Liver (tissue), 9 donors: ENCODE results near the gene PSEN1. TPM values are rescaled to one million over a fixed set of nuclear protein-coding genes. Genes with fewer than 3 reads are reported as not detected.

Experiments used
- DNase-seq: peaks from one replicate; pipeline ENCODE4 v3.0.0-alpha.2; 2017; ENCODE audit warnings: low spot score
- H3K27ac ChIP-seq, 2 donors: one replicate each; pipeline ENCODE4 v1.7.0; 2013; ENCODE audit warnings: inconsistent platforms in 2 of 2, low read length in 2 of 2, control low read depth in 1 of 2, low read depth in 1 of 2, mild to moderate bottlenecking in 1 of 2
- H3K27me3 ChIP-seq, 4 donors: one replicate each; pipeline versions ENCODE4 v1.6.1 to v1.7.0; 2013; ENCODE audit warnings: low read length in 3 of 4, inconsistent platforms in 1 of 4, mild to moderate bottlenecking in 1 of 4, moderate library complexity in 1 of 4; ENCODE audit not compliant: control insufficient read depth in 4 of 4, insufficient read depth in 4 of 4
- H3K36me3 ChIP-seq, 4 donors: one replicate each; pipeline versions ENCODE4 v1.6.1 to v1.7.0; 2013; ENCODE audit warnings: low read length in 3 of 4, mild to moderate bottlenecking in 3 of 4, low read depth in 1 of 4, moderate library complexity in 1 of 4; ENCODE audit not compliant: control insufficient read depth in 4 of 4, insufficient read depth in 3 of 4
- H3K4me1 ChIP-seq, 4 donors: one replicate each; pipeline versions ENCODE4 v1.6.1 to v1.7.0; 2013; ENCODE audit warnings: low read length in 3 of 4, mild to moderate bottlenecking in 3 of 4, moderate library complexity in 1 of 4; ENCODE audit not compliant: control insufficient read depth in 4 of 4, insufficient read depth in 4 of 4
- H3K4me3 ChIP-seq, 3 donors: one replicate each; pipeline versions ENCODE4 v1.6.1 to v1.7.0; 2013; ENCODE audit warnings: low read length in 3 of 3, control low read depth in 1 of 3, low read depth in 1 of 3, mild to moderate bottlenecking in 1 of 3
- H3K9ac ChIP-seq, 2 donors: one replicate each; pipeline ENCODE4 v1.7.0; 2013; ENCODE audit warnings: low read length in 2 of 2, mild to moderate bottlenecking in 2 of 2, moderate library complexity in 2 of 2, control low read depth in 1 of 2, low read depth in 1 of 2
- H3K9me3 ChIP-seq, 4 donors: one replicate each; pipeline versions ENCODE4 v1.6.1 to v1.7.0; 2013; ENCODE audit warnings: low read length in 3 of 4; ENCODE audit not compliant: control insufficient read depth in 4 of 4
- ATF3 ChIP-seq: IDR thresholded peaks from 2 replicates; pipeline ENCODE4 v1.6.1; 2016; ENCODE audit warnings: antibody characterized with exemption
- FOXA2 ChIP-seq: IDR thresholded peaks from 2 replicates; pipeline ENCODE4 v1.6.1; 2016; ENCODE audit warnings: antibody characterized with exemption
- GABPA ChIP-seq, 2 donors: IDR thresholded peaks in 1 of 2; conservative IDR thresholded peaks in 1 of 2; 2 replicates each; pipeline ENCODE4 v1.6.1; 2016; ENCODE audit warnings: antibody characterized with exemption in 2 of 2, mild to moderate bottlenecking in 1 of 2, moderate library complexity in 1 of 2
- HNF4A ChIP-seq, 2 donors: conservative IDR thresholded peaks; 2 replicates each; pipeline ENCODE4 v1.6.1; 2016; ENCODE audit warnings: antibody characterized with exemption in 2 of 2, mild to moderate bottlenecking in 2 of 2
- JUND ChIP-seq, 2 donors: IDR thresholded peaks; 2 replicates each; pipeline ENCODE4 v1.6.1; 2016; ENCODE audit warnings: antibody characterized with exemption in 2 of 2
- REST ChIP-seq: IDR thresholded peaks from 2 replicates; pipeline ENCODE4 v1.6.1; 2016; ENCODE audit warnings: antibody characterized with exemption, mild to moderate bottlenecking
- RXRA ChIP-seq, 2 donors: IDR thresholded peaks; 2 replicates each; pipeline ENCODE4 v1.6.1; 2017 to 2018; ENCODE audit warnings: antibody characterized with exemption in 2 of 2, mild to moderate bottlenecking in 1 of 2
- SP1 ChIP-seq: IDR thresholded peaks from 2 replicates; pipeline ENCODE4 v1.6.1; 2018; ENCODE audit warnings: antibody characterized with exemption, mild to moderate bottlenecking
- TAF1 ChIP-seq: conservative IDR thresholded peaks from 2 replicates; pipeline ENCODE4 v1.6.1; 2016; ENCODE audit warnings: antibody characterized with exemption, mild to moderate bottlenecking
- YY1 ChIP-seq: IDR thresholded peaks from 2 replicates; pipeline ENCODE4 v1.6.1; 2016; ENCODE audit warnings: antibody characterized with exemption, mild to moderate bottlenecking
- WGBS: extraction: QIAGEN DNeasy Blood & Tissue Kit; methylation state at CpG from one replicate; pipeline ENCODE4 v1.1.7; 2013; 5-methylcytosine and 5-hydroxymethylcytosine counted together
- polyA plus RNA-seq, 2 donors: library from polyadenylated mRNA; stranded (reverse) in 1 of 2; unstranded in 1 of 2; fragments of 200-250 nt in 1 of 2; fragments of >200 nt in 1 of 2; fragmentation: Nextera tagmentation in 1 of 2; extraction: Ambion mirVana in 1 of 2; gene quantifications; one replicate each; pipeline versions ENCODE4 v1.2.1 to v1.2.3, GENCODE V29; 2013 to 2015
- total RNA-seq, 2 donors: library from RNA; depleted of rRNA; stranded (reverse); fragments of >200 nt; gene quantifications; one replicate each; pipeline ENCODE4 v1.2.3, GENCODE V29; 2014
- TF ChIP-seq, protein P1 (sequence below): fragments of 150-350 bp; IDR thresholded peaks from 2 replicates; pipeline ENCODE4 v1.5.1; 2017; ENCODE audit warnings: improper control_type of control experiment, low read depth, low read length; ENCODE audit not compliant: missing input control
- TF ChIP-seq, protein P2 (sequence below): IDR thresholded peaks from 2 replicates; pipeline ENCODE4 v1.6.1; 2016; ENCODE audit warnings: antibody characterized with exemption
- donor health status: healthy.
- donor health status: healthy.
- donor health status: healthy.
- donor health status: healthy.
- donor health status: healthy.

The PSEN1 gene
- total and polyA plus RNA-seq, 4 donors: 10.4 to 36.2 (median 19.9) TPM

DNA sequence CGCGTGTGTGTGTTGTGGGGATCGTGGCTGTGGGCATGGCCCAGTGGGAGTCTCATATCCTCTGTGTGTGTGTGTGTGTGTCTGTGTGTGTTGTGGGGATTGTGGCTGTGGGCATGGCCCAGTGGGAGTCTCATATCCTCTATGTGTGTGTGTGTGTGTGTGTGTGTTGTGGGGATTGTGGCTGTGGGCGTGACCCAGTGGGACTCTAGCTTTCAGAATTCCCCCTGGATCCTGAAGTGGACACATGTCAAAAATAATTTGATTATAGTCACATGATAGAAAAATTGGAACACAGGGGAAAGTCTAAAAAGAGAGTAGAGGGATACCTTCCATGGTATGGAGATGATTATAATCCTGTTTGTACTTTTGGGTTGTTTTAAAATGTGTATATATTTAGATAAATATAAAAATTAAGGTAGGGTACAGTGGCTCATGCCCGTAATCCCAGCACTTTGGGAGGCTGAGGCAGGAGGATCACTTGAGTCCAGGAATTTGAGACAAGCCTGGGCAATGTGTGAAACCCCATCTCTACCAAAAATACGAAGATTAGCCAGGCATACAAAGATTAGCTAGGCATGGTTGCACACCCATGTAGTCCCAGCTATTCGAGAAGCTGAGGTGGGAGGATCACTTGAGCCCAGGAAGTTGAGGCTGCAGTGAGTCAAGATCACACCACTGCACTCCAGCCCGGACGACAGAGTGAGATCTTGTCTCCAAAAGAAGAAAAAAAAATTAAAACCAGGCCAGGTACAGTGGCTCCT, 112.0 kb downstream of the PSEN1 start:
- Histone ChIP-seq H3K36me3 (no peaks in the 10 kb centered on the region), H3K9me3 (no peaks in the 10 kb centered on the region), H3K4me1 (peaks cover 0 to 2% (median 0%) of the 10 kb centered on the region in 4 donors), H3K9ac (no peak overlapping the region), H3K27me3 (no peaks in the 10 kb centered on the region), H3K27ac (no peak overlapping the region), H3K4me3 (no peak overlapping the region)
- no peak for DNase-seq
- 86% methylated on average over 9 of the region's 9 CpGs for WGBS
- no peak for TF ChIP-seq SP1
- TF ChIP-seq, protein P1, sequence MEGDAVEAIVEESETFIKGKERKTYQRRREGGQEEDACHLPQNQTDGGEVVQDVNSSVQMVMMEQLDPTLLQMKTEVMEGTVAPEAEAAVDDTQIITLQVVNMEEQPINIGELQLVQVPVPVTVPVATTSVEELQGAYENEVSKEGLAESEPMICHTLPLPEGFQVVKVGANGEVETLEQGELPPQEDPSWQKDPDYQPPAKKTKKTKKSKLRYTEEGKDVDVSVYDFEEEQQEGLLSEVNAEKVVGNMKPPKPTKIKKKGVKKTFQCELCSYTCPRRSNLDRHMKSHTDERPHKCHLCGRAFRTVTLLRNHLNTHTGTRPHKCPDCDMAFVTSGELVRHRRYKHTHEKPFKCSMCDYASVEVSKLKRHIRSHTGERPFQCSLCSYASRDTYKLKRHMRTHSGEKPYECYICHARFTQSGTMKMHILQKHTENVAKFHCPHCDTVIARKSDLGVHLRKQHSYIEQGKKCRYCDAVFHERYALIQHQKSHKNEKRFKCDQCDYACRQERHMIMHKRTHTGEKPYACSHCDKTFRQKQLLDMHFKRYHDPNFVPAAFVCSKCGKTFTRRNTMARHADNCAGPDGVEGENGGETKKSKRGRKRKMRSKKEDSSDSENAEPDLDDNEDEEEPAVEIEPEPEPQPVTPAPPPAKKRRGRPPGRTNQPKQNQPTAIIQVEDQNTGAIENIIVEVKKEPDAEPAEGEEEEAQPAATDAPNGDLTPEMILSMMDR: no peak

DNA sequence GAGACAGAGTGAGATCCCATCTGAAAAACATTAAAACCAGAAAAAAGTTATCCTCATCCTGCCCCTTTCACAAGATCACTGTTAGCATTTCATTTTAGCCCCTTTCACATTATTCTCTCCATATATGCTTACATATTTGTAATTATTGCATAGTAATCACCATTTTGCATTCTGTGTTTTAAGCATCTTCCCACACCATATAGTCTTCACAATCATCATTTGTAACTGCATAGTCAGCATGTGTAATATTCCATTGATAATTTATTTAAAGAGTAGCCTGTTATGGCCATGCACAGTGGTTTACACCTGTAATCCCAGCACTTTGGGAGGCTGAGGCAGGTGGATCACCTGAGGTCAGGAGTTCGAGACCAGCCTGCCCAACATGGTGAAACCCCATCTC, 112.8 kb downstream of the PSEN1 start:
- H3K27me3 ChIP-seq: no peaks in the 10 kb centered on the region
- TF ChIP-seq JUND (IDR thresholded peaks at IDR 0.05) (no peak), YY1 (no peak), HNF4A (conservative IDR thresholded peaks at IDR 0.05) (no peak), TAF1 (no peak), FOXA2 (no peak), RXRA (IDR thresholded peaks at IDR 0.05) (no peak), REST (no peak), GABPA (IDR thresholded peaks at IDR 0.05 in 1 of 2, conservative IDR thresholded peaks at IDR 0.05 in 1 of 2) (no peak), ATF3 (no peak)
- TF ChIP-seq, protein P2, sequence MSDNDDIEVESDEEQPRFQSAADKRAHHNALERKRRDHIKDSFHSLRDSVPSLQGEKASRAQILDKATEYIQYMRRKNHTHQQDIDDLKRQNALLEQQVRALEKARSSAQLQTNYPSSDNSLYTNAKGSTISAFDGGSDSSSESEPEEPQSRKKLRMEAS: no peak
- no peaks in the 10 kb centered on the region for H3K36me3 ChIP-seq
- no peak overlapping the region for H3K27ac ChIP-seq
- H3K4me1 ChIP-seq: peaks cover 0 to 2% (median 0%) of the 10 kb centered on the region in 4 donors
- H3K4me3 ChIP-seq: no peak overlapping the region
- no peak overlapping the region for H3K9ac ChIP-seq
- DNase-seq: no peak
- H3K9me3 ChIP-seq: no peaks in the 10 kb centered on the region
- WGBS: 98% methylated on average over 1 of the region's 1 CpG
